Stimulated activated CD4-positive, alpha-beta T cell treated with anti-CD3 and anti-CD28 coated beads, Interleukin-4, amount 100 ng/mL, for 1 hour (primary cell): ENCODE measurements around the gene COL1A1.

ENCODE experiments used
- DNase-seq: peaks from one replicate; pipeline ENCODE4 v3.0.0-alpha.2; 2020

COL1A1 gene

GRCh38 chr17:50213026-50214022 lies 11.9 kb upstream of the COL1A1 start:
- no peak for DNase-seq

- DNase-seq = no peak
Measured at GRCh38 chr17:50212121-50212843, 10.9 kb upstream of the COL1A1 start.

GRCh38 chr17:50211249-50212120 lies 10.1 kb upstream of the COL1A1 start:
- DNase-seq = no peak

- DNase-seq = no peak
Measured at GRCh38 chr17:50210240-50211225, 9.1 kb upstream of the COL1A1 start.

- no peak for DNase-seq
Measured at GRCh38 chr17:50209472-50210239, 8.2 kb upstream of the COL1A1 start.

- DNase-seq = no peak
Measured at GRCh38 chr17:50209133-50209471, 7.7 kb upstream of the COL1A1 start.

GRCh38 chr17:50208611-50209061 lies 7.2 kb upstream of the COL1A1 start:
- DNase-seq = no peak

- DNase-seq = no peak
Measured at GRCh38 chr17:50207792-50208567, 6.5 kb upstream of the COL1A1 start.

GRCh38 chr17:50207315-50207714 lies 5.9 kb upstream of the COL1A1 start:
- no peak for DNase-seq

- peak; percentile 39 for DNase-seq
Measured at GRCh38 chr17:50206604-50207293, 5.3 kb upstream of the COL1A1 start.

- no peak for DNase-seq
Measured at GRCh38 chr17:50205963-50206505, 4.6 kb upstream of the COL1A1 start.

GRCh38 chr17:50205111-50205962 lies 3.9 kb upstream of the COL1A1 start:
- DNase-seq = no peak

GRCh38 chr17:50204431-50204830 lies 3.0 kb upstream of the COL1A1 start:
- no peak for DNase-seq

GRCh38 chr17:50203604-50204345 lies 2.3 kb upstream of the COL1A1 start:
- DNase-seq = no peak

GRCh38 chr17:50203086-50203485 lies 1.7 kb upstream of the COL1A1 start:
- no peak for DNase-seq

GRCh38 chr17:50200457-50201275 lies 765 bp downstream of the COL1A1 start:
- DNase-seq = peak; percentile 83
